IMR-90 (cell line): ENCODE results near the gene R3HDM2. TPM values are rescaled to one million over a fixed set of nuclear protein-coding genes. Genes with fewer than 3 reads are reported as not detected.

Experiments
- ATAC-seq: fragments of 200-7000 bp; cut with Tn5 transposase; 2 replicates; pipeline ENCODE4 v1.9.1; 2020; ENCODE audit warnings: low read depth, mild to moderate bottlenecking, moderate library complexity
- BruUV-seq: library from RNA; stranded (reverse); fragments of 400-500 nt; replicated peaks from 2 replicates; lab custom pipeline; 2021; lab: Mats Ljungman, UMichigan
- CTCF ChIA-PET: fragments of 300-600 bp; formaldehyde crosslinking; extraction: SDS; loops from one replicate; lab custom pipeline; 2021; ENCODE audit warnings: antibody characterized with exemption; lab: Yijun Ruan, JAX
- POLR2A ChIA-PET: fragments of 300-600 bp; sonication (Branson Sonifier 250); formaldehyde crosslinking; loops from one replicate; lab custom pipeline; 2022; ENCODE audit warnings: antibody characterized with exemption; ENCODE audit not compliant: unreplicated experiment; lab: Charles Lee
- DNase-seq: peaks from one replicate; pipeline ENCODE4 v3.0.0; 2013
- H2AFZ ChIP-seq: replicated peaks from 2 replicates; pipeline ENCODE3; 2013; ENCODE audit warnings: low read length, mild to moderate bottlenecking; ENCODE audit not compliant: poor library complexity
- H2AK5ac ChIP-seq: 2 replicates; pipeline ENCODE4 v1.6.1; 2013; ENCODE audit warnings: low read depth, low read length, inconsistent platforms
- H2AK9ac ChIP-seq: replicated peaks from 2 replicates; pipeline ENCODE3; 2013; ENCODE audit warnings: mild to moderate bottlenecking, low read depth, low read length, moderate library complexity; ENCODE audit not compliant: poor library complexity
- H2BK120ac ChIP-seq: 2 replicates; pipeline ENCODE4 v1.6.1; 2013; ENCODE audit warnings: low read depth, low read length, inconsistent platforms
- H2BK15ac ChIP-seq: 3 replicates; pipeline ENCODE4 v1.6.1; 2013; ENCODE audit warnings: low read depth, low read length, inconsistent platforms
- H2BK20ac ChIP-seq: 2 replicates; pipeline ENCODE4 v1.6.1; 2013; ENCODE audit warnings: low read depth, mild to moderate bottlenecking, inconsistent platforms, low read length, moderate library complexity
- H2BK5ac ChIP-seq: 2 replicates; pipeline ENCODE4 v1.6.1; 2013; ENCODE audit warnings: mild to moderate bottlenecking, low read depth, low read length, inconsistent platforms; ENCODE audit not compliant: poor library complexity, severe bottlenecking
- H3K14ac ChIP-seq: replicated peaks from 2 replicates; pipeline ENCODE4 v1.6.1; 2013; ENCODE audit warnings: low read depth, low read length, inconsistent platforms
- H3K18ac ChIP-seq: 2 replicates; pipeline ENCODE4 v1.6.1; 2013; ENCODE audit warnings: low read depth, low read length, control low read depth
- H3K23ac ChIP-seq: 2 replicates; pipeline ENCODE4 v1.6.1; 2013; ENCODE audit warnings: low read depth, low read length, inconsistent platforms
- H3K27ac ChIP-seq: 2 replicates; pipeline ENCODE4 v1.5.1; 2013; ENCODE audit warnings: mild to moderate bottlenecking, control low read depth, low read length; ENCODE audit not compliant: insufficient read depth
- H3K27me3 ChIP-seq: 2 replicates; pipeline ENCODE4 v1.6.1; 2013; ENCODE audit warnings: low read length; ENCODE audit not compliant: control insufficient read depth, insufficient read depth
- H3K36me3 ChIP-seq: 2 replicates; pipeline ENCODE4 v1.6.1; 2013; ENCODE audit warnings: low read length, mixed read lengths; ENCODE audit not compliant: control insufficient read depth, insufficient read depth
- H3K4ac ChIP-seq: 2 replicates; pipeline ENCODE4 v1.6.1; 2013; ENCODE audit warnings: low read depth, low read length, inconsistent platforms
- H3K4me1 ChIP-seq: 2 replicates; pipeline ENCODE4 v1.6.1; 2013; ENCODE audit warnings: low read length, mixed read lengths; ENCODE audit not compliant: control insufficient read depth, insufficient read depth
- H3K4me2 ChIP-seq: 2 replicates; pipeline ENCODE4 v1.6.1; 2013; ENCODE audit warnings: low read depth, mild to moderate bottlenecking, control low read depth, low read length, moderate library complexity
- H3K4me3 ChIP-seq: 2 replicates; pipeline ENCODE4 v1.5.1; 2013; ENCODE audit warnings: low read depth, mild to moderate bottlenecking, control low read depth, low read length, moderate library complexity; ENCODE audit not compliant: insufficient read depth
- H3K56ac ChIP-seq: 2 replicates; pipeline ENCODE4 v1.6.1; 2013; ENCODE audit warnings: low read length, inconsistent platforms; ENCODE audit not compliant: insufficient read depth; ENCODE audit errors: extremely low read depth
- H3K79me1 ChIP-seq, 2 experiments: 2 replicates each; pipeline ENCODE4 v1.6.1; 2013; ENCODE audit warnings: low read length in 2 of 2, inconsistent platforms in 1 of 2, low read depth in 1 of 2
- H3K9ac ChIP-seq: 2 replicates; pipeline ENCODE4 v1.6.1; 2013; ENCODE audit warnings: low read depth, low read length, control low read depth
- H3K9me1 ChIP-seq: 2 replicates; pipeline ENCODE4 v1.6.1; 2013; ENCODE audit warnings: low read length, inconsistent platforms; ENCODE audit not compliant: insufficient read depth
- H3K9me3 ChIP-seq: 2 replicates; pipeline ENCODE4 v1.6.1; 2013; ENCODE audit warnings: low read length; ENCODE audit not compliant: control insufficient read depth, insufficient read depth
- H4K20me1 ChIP-seq: 2 replicates; pipeline ENCODE4 v1.6.1; 2013; ENCODE audit warnings: low read length, inconsistent platforms; ENCODE audit not compliant: insufficient read depth
- H4K5ac ChIP-seq: 2 replicates; pipeline ENCODE4 v1.6.1; 2013; ENCODE audit warnings: mild to moderate bottlenecking, low read depth, low read length, control low read depth
- H4K8ac ChIP-seq, 2 experiments: 2 replicates each; pipeline ENCODE4 v1.6.1; 2013; ENCODE audit warnings: low read depth in 2 of 2, low read length in 2 of 2, control low read depth in 1 of 2, inconsistent platforms in 1 of 2
- H4K91ac ChIP-seq: 2 replicates; pipeline ENCODE4 v1.6.1; 2013; ENCODE audit warnings: low read depth, low read length, inconsistent platforms; ENCODE audit not compliant: insufficient read depth
- BHLHE40 ChIP-seq: fragments of 150-350 bp; IDR thresholded peaks from 2 replicates; pipeline ENCODE4 v1.6.1; 2016; ENCODE audit warnings: mild to moderate bottlenecking, low read depth, low read length
- CEBPB ChIP-seq: IDR thresholded peaks from 2 replicates; pipeline ENCODE4 v1.6.1; 2012; ENCODE audit warnings: low read depth, low read length, improper control_type of control experiment
- ELK1 ChIP-seq: fragments of 150-350 bp; IDR thresholded peaks from 2 replicates; pipeline ENCODE4 v1.6.1; 2016; ENCODE audit warnings: low read depth, mild to moderate bottlenecking, low read length, moderate library complexity, borderline replicate concordance
- MAFK ChIP-seq: IDR thresholded peaks from 2 replicates; pipeline ENCODE4 v1.6.1; 2012; ENCODE audit warnings: low read depth, low read length, improper control_type of control experiment
- MAZ ChIP-seq: IDR thresholded peaks from 2 replicates; pipeline ENCODE4 v1.6.1; 2012; ENCODE audit warnings: low read depth, mild to moderate bottlenecking, low read length, improper control_type of control experiment, moderate library complexity, borderline replicate concordance
- NFE2L2 ChIP-seq: fragments of 150-350 bp; IDR thresholded peaks from 2 replicates; pipeline ENCODE4 v1.6.1; 2016; ENCODE audit warnings: low read depth, mild to moderate bottlenecking, low read length
- POLR2A ChIP-seq: IDR thresholded peaks from 2 replicates; pipeline ENCODE4 v1.6.1; 2012; ENCODE audit warnings: mild to moderate bottlenecking, low read depth, low read length
- RCOR1 ChIP-seq: IDR thresholded peaks from 2 replicates; pipeline ENCODE4 v1.6.1; 2012; ENCODE audit warnings: mild to moderate bottlenecking, low read length, improper control_type of control experiment; ENCODE audit not compliant: insufficient replicate concordance
- RFX5 ChIP-seq: IDR thresholded peaks from 2 replicates; pipeline ENCODE4 v1.8.0; 2012; ENCODE audit warnings: low read depth, mild to moderate bottlenecking, low read length, moderate library complexity
- SMC3 ChIP-seq: fragments of 150-350 bp; IDR thresholded peaks from 2 replicates; pipeline ENCODE4 v1.6.1; 2016; ENCODE audit warnings: low read depth, mild to moderate bottlenecking, antibody characterized with exemption, low read length, moderate library complexity
- USF2 ChIP-seq: fragments of 150-350 bp; IDR thresholded peaks from 2 replicates; pipeline ENCODE4 v1.6.1; 2017; ENCODE audit warnings: mild to moderate bottlenecking, antibody characterized with exemption, low read length, low read depth
- WGBS, 2 experiments: methylation state at CpG; one replicate each; pipeline versions ENCODE4 v1.1.5 to v1.1.7; 2013; ENCODE audit warnings: missing lambda C conversion rate in 2 of 2; ENCODE audit not compliant: insufficient read length in 1 of 2; ENCODE audit errors: extremely low coverage in 2 of 2; 5-methylcytosine and 5-hydroxymethylcytosine counted together
- dilution Hi-C: fragments of 300-500 bp; cut with HindIII; formaldehyde crosslinking; loops from one replicate; pipeline ENCODE4 v1.14.3; 2018; ENCODE audit warnings: low sequenced_read_pairs; ENCODE audit not compliant: unreplicated experiment
- in situ Hi-C: fragments of 300-500 bp; cut with MboI; formaldehyde crosslinking; loops from 3 replicates; pipeline ENCODE4 v1.14.3; 2019; ENCODE audit warnings: low sequenced_read_pairs, inconsistent platforms, mixed read lengths
- intact Hi-C: fragments of 100-400 bp; cut with micrococcal nuclease; formaldehyde crosslinking; loops from 2 replicates; pipeline ENCODE4 v1.10.0; 2022
- polyA plus RNA-seq, 3 experiments: library from polyadenylated mRNA; depleted of rRNA; stranded (reverse); fragments of >200 nt; gene quantifications; 2 replicates each; pipeline ENCODE4 v1.2.3, GENCODE V29; 2012; ENCODE audit warnings: low replicate concordance in 1 of 3
- total RNA-seq: library from RNA; depleted of rRNA; stranded (reverse); fragments of >200 nt; gene quantifications from 2 replicates; pipeline ENCODE4 v1.2.3, GENCODE V29; 2012

R3HDM2 gene
- total and polyA plus RNA-seq, 2 of the 4 experiments (the other 2 are of a cell fraction) = 7.5 to 28.4 TPM

- H3K9me1 ChIP-seq = peaks cover 4% of the 10 kb centered on the region
- H4K5ac ChIP-seq = no peak overlapping the region
- H2BK5ac ChIP-seq = no peak overlapping the region
- no peak overlapping the region for H3K14ac ChIP-seq
- no peak overlapping the region for H4K91ac ChIP-seq
- no peaks in the 10 kb centered on the region for H3K9me3 ChIP-seq
- no peak overlapping the region for H3K4ac ChIP-seq
- peaks cover 7% of the 10 kb centered on the region; the same call in 1 of the 2 replicates for H3K4me1 ChIP-seq
- no peaks in the 10 kb centered on the region for H4K20me1 ChIP-seq
- no peak overlapping the region for H3K18ac ChIP-seq
- no peak overlapping the region for H4K8ac ChIP-seq
- no peak overlapping the region for H3K27ac ChIP-seq
- no TSS peak for BruUV-seq
- in situ Hi-C loops = no loop called here
- no peaks in the 10 kb centered on the region for H3K27me3 ChIP-seq
- H3K23ac ChIP-seq = no peak overlapping the region
- peaks cover 2% of the 10 kb centered on the region for H3K36me3 ChIP-seq
- no peak overlapping the region for H3K9ac ChIP-seq
- no peak overlapping the region for H3K56ac ChIP-seq
- no peak overlapping the region for H2BK120ac ChIP-seq
- no peak overlapping the region for H2BK15ac ChIP-seq
- whole genome bisulfite sequencing, 2 experiments = 100% methylated on average over 1 of the region's 1 CpG; no CpG with 5 or more reads in 1 of the 2 experiments
- intact Hi-C loops = no loop called here
- ChIA-PET POLR2A (no interaction called here), CTCF (no interaction called here)
- dilution Hi-C loops = no loop called here
- H2AK5ac ChIP-seq = no peak overlapping the region
- peaks cover 6 to 14% of the 10 kb centered on the region in 2 experiments for H3K79me1 ChIP-seq
- H2AK9ac ChIP-seq = no peak overlapping the region
- no peak overlapping the region for H2BK20ac ChIP-seq
- H3K4me2 ChIP-seq = no peak overlapping the region
- H3K4me3 ChIP-seq = no peak overlapping the region
- ATAC-seq = no peak
- TF ChIP-seq NFE2L2 (no peak), RFX5 (no peak), CEBPB (no peak), POLR2A (no peak), ELK1 (no peak), MAZ (no peak), BHLHE40 (no peak), MAFK (no peak), USF2 (no peak), RCOR1 (no peak), SMC3 (no peak)
- DNase-seq = no peak
- no peak overlapping the region for H2AFZ ChIP-seq
Measured at GRCh38 chr12:57384478-57384877, 46.4 kb downstream of the R3HDM2 start.
